ENCODE results near the gene LIN37. TPM values are rescaled to one million over a fixed set of nuclear protein-coding genes. Genes with fewer than 3 reads are reported as not detected.

The LIN37 gene
- total and polyA plus RNA-seq, 2 of the 13 experiments (the other 11 are each of a cell fraction or from before 2014, with no cell fraction given) = 6.3 to 8.7 TPM

GRCh38 chr19:35717665-35718344, 30.6 kb upstream of the LIN37 start, which contains the start of gene KMT2B (continued):
- TF ChIP-seq NCOR1 (IDR thresholded peaks at IDR 0.05; ENCODE audit: borderline replicate concordance, low read length) = no peak
- TF ChIP-seq ZNF263 (CRISPR knock-in tag; IDR thresholded peaks at IDR 0.05) = no peak
- TF ChIP-seq HNRNPH1 (optimal IDR thresholded peaks at IDR 0.05; ENCODE audit: low read depth, low read length) = no peak
- no peak for TF ChIP-seq ZBTB8A (CRISPR knock-in tag; IDR thresholded peaks at IDR 0.05; ENCODE audit: borderline replicate concordance, low read depth)
- TF ChIP-seq AKNA (CRISPR knock-in tag; IDR thresholded peaks at IDR 0.05; ENCODE audit: borderline replicate concordance) = no peak
- TF ChIP-seq ZNF549 (CRISPR knock-in tag; IDR thresholded peaks at IDR 0.05) = no peak
- no peak for TF ChIP-seq ZNF414 (CRISPR knock-in tag; IDR thresholded peaks at IDR 0.05)
- TF ChIP-seq ATF7-NPFF (CRISPR knock-in tag; IDR thresholded peaks at IDR 0.05; ENCODE audit: low read depth) = no peak
- TF ChIP-seq ZNF446 (CRISPR knock-in tag; IDR thresholded peaks at IDR 0.05) = no peak
- no peak for TF ChIP-seq ZNF274 (CRISPR knock-in tag; IDR thresholded peaks at IDR 0.05)
- no peak for TF ChIP-seq NFIB (CRISPR knock-in tag; IDR thresholded peaks at IDR 0.05; ENCODE audit: borderline replicate concordance)
- TF ChIP-seq MED1 (CRISPR knock-in tag; IDR thresholded peaks at IDR 0.05) = 0 out of 2 replicates have a peak, but pooled peaks have one; percentile 18
- TF ChIP-seq ZBTB44 (CRISPR knock-in tag; IDR thresholded peaks at IDR 0.05) = no peak
- TF ChIP-seq MTERF4 (CRISPR knock-in tag; IDR thresholded peaks at IDR 0.05) = no peak
- TF ChIP-seq ZBTB2 (CRISPR knock-in tag; IDR thresholded peaks at IDR 0.05; ENCODE audit: low read depth) = peak; percentile 92
- peak; percentile 50; the same call in 1 of the 2 replicates for TF ChIP-seq TFDP1 (CRISPR knock-in tag; IDR thresholded peaks at IDR 0.05; ENCODE audit: borderline replicate concordance)
- no peak for TF ChIP-seq ZNF780A (CRISPR knock-in tag; IDR thresholded peaks at IDR 0.05)
- TF ChIP-seq ZFY (CRISPR knock-in tag; IDR thresholded peaks at IDR 0.05) = peak; percentile 12
- no peak for TF ChIP-seq DMAP1 (CRISPR knock-in tag; IDR thresholded peaks at IDR 0.05)
